ENCODE data around the gene SNX27.

The SNX27 gene

GRCh38 chr1:151613282-151613780, 1.5 kb downstream of the SNX27 start:
- TF ChIP-seq REST (IDR thresholded peaks at IDR 0.05; ENCODE audit: insufficient read depth in 1 of 2, low read depth in 2 of 2, low read length in 2 of 2) (no peak), POLR2AphosphoS5 (IDR thresholded peaks at IDR 0.05; ENCODE audit: low read depth, low read length) (no peak), SIN3A (IDR thresholded peaks at IDR 0.05; ENCODE audit: borderline replicate concordance, insufficient read depth, low read length) (no peak), TAF1 (IDR thresholded peaks at IDR 0.05; ENCODE audit: borderline replicate concordance, insufficient read depth, low read length) (no peak), FOXP2 (optimal IDR thresholded peaks at IDR 0.05; ENCODE audit: borderline replicate concordance, extremely low read depth, extremely low read length, insufficient read depth) (no peak)

- no peak for TF ChIP-seq FOXP2 (optimal IDR thresholded peaks at IDR 0.05; ENCODE audit: borderline replicate concordance, extremely low read depth, extremely low read length, insufficient read depth)
- no peak for TF ChIP-seq SIN3A (IDR thresholded peaks at IDR 0.05; ENCODE audit: borderline replicate concordance, insufficient read depth, low read length)
- TF ChIP-seq POLR2AphosphoS5 (IDR thresholded peaks at IDR 0.05; ENCODE audit: low read depth, low read length), result no peak
- no peak for TF ChIP-seq TAF1 (IDR thresholded peaks at IDR 0.05; ENCODE audit: borderline replicate concordance, insufficient read depth, low read length)
- TF ChIP-seq REST (IDR thresholded peaks at IDR 0.05; ENCODE audit: insufficient read depth in 1 of 2, low read depth in 2 of 2, low read length in 2 of 2), result no peak
Observed at GRCh38 chr1:151615711-151616504, 4.1 kb downstream of the SNX27 start.

GRCh38 chr1:151616505-151616849, 4.6 kb downstream of the SNX27 start:
- no peak for TF ChIP-seq FOXP2 (optimal IDR thresholded peaks at IDR 0.05; ENCODE audit: borderline replicate concordance, extremely low read depth, extremely low read length, insufficient read depth)
- no peak for TF ChIP-seq REST (IDR thresholded peaks at IDR 0.05; ENCODE audit: insufficient read depth in 1 of 2, low read depth in 2 of 2, low read length in 2 of 2)
- TF ChIP-seq TAF1 (IDR thresholded peaks at IDR 0.05; ENCODE audit: borderline replicate concordance, insufficient read depth, low read length), result no peak
- no peak for TF ChIP-seq SIN3A (IDR thresholded peaks at IDR 0.05; ENCODE audit: borderline replicate concordance, insufficient read depth, low read length)
- TF ChIP-seq POLR2AphosphoS5 (IDR thresholded peaks at IDR 0.05; ENCODE audit: low read depth, low read length), result no peak

DNA sequence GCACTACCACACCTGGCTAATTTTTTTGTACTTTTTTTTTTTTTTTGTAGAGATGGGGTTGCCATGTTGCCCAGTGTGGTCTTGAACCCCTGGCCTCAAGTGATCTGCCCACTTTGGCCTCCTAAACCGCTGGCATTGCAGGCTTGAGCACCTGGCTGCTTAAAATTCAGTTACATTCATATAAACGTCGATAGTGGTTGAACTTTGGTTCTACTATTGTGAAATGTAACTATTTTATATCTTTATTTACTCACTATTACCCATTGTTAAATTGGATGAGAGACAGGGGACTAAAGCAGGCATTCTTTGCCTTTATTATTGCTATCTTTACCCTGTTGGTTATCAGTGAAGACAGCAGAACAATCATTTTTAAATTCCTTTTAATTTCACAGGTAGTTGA, 6.2 kb downstream of the SNX27 start:
- no peak for TF ChIP-seq FOXP2 (optimal IDR thresholded peaks at IDR 0.05; ENCODE audit: borderline replicate concordance, extremely low read depth, extremely low read length, insufficient read depth)
- no peak for TF ChIP-seq TAF1 (IDR thresholded peaks at IDR 0.05; ENCODE audit: borderline replicate concordance, insufficient read depth, low read length)

DNA sequence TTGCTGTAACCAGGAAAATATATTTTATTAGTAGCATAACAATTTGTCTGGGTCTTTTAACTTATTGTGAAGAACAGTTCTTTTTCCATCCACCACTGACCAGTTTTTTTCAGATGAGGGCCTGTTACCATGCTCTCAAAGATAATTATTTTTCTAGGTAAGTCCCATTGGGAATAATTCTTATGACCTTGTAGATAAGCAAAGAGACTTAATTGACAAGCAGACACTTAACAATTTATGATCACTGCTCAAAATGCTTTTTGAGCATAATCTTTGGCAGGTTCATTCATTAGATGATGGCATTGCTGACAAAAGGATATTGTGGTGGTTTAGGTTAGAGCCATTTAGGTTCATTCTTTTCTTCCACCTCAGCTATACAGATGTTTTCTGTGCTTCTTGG, 6.6 kb downstream of the SNX27 start:
- no peak for TF ChIP-seq FOXP2 (optimal IDR thresholded peaks at IDR 0.05; ENCODE audit: borderline replicate concordance, extremely low read depth, extremely low read length, insufficient read depth)
- no peak for TF ChIP-seq TAF1 (IDR thresholded peaks at IDR 0.05; ENCODE audit: borderline replicate concordance, insufficient read depth, low read length)
- no peak for TF ChIP-seq REST (IDR thresholded peaks at IDR 0.05; ENCODE audit: insufficient read depth in 1 of 2, low read depth in 2 of 2, low read length in 2 of 2)
- TF ChIP-seq POLR2AphosphoS5 (IDR thresholded peaks at IDR 0.05; ENCODE audit: low read depth, low read length), result no peak
- TF ChIP-seq SIN3A (IDR thresholded peaks at IDR 0.05; ENCODE audit: borderline replicate concordance, insufficient read depth, low read length), result no peak
